Measurements from ENCODE around the gene WNT2. TPM values are rescaled to one million over a fixed set of nuclear protein-coding genes. Genes with fewer than 3 reads are reported as not detected.

Gene WNT2
- total RNA-seq, 1 donor from 2014 or later, result 0.07 TPM

- no peak overlapping the region for H2AFZ ChIP-seq (ENCODE audit: low read depth, low read length)
- H3K4me2 ChIP-seq (ENCODE audit: low read length), result no peak overlapping the region
- H3K27me3 ChIP-seq (ENCODE audit: insufficient read depth, low read length), result no peaks in the 10 kb centered on the region
- H3K9me3 Mint-ChIP-seq (ENCODE audit: unreplicated experiment), result no peaks in the 10 kb centered on the region
- DNase-seq (ENCODE audit: low read depth) (no peak), FAIRE-seq (no peak)
- H3K27ac ChIP-seq (ENCODE audit: low read depth, low read length), result no peak overlapping the region
- H3K27me3 Mint-ChIP-seq (ENCODE audit: low read depth, unreplicated experiment), result peaks cover 3% of the 10 kb centered on the region
- H3K9ac ChIP-seq (ENCODE audit: low read length), result no peak overlapping the region
- H4K20me1 ChIP-seq (ENCODE audit: insufficient read depth, low read length), result no peaks in the 10 kb centered on the region
- no peaks in the 10 kb centered on the region for H3K79me2 ChIP-seq (ENCODE audit: insufficient read depth, low read length)
- H3K27ac Mint-ChIP-seq (ENCODE audit: unreplicated experiment), result no peak overlapping the region
- no peaks in the 10 kb centered on the region for H3K36me3 Mint-ChIP-seq (ENCODE audit: low read depth, unreplicated experiment)
- H3K4me3 Mint-ChIP-seq (ENCODE audit: unreplicated experiment), result no peak overlapping the region
- H3K4me3 ChIP-seq (ENCODE audit: insufficient read depth, low read depth, low read length), result no peak overlapping the region
- H3K4me1 Mint-ChIP-seq (ENCODE audit: low read depth, unreplicated experiment), result peaks cover 15% of the 10 kb centered on the region
- TF ChIP-seq CTCF (IDR thresholded peaks at IDR 0.05; ENCODE audit: insufficient read depth, low read depth, low read length) (no peak), EZH2 (IDR thresholded peaks at IDR 0.05; ENCODE audit: insufficient read depth, low read length) (no peak)
- no peaks in the 10 kb centered on the region for H3K9me3 ChIP-seq (ENCODE audit: insufficient read depth, low read depth, low read length)
- H3K36me3 ChIP-seq (ENCODE audit: insufficient read depth, low read length), result no peaks in the 10 kb centered on the region
- peaks cover 19% of the 10 kb centered on the region for H3K4me1 ChIP-seq (ENCODE audit: insufficient read depth, low read length)
These were observed 49.0 kb downstream of the WNT2 start for GRCh38 chr7:117273814-117274225.

DNA sequence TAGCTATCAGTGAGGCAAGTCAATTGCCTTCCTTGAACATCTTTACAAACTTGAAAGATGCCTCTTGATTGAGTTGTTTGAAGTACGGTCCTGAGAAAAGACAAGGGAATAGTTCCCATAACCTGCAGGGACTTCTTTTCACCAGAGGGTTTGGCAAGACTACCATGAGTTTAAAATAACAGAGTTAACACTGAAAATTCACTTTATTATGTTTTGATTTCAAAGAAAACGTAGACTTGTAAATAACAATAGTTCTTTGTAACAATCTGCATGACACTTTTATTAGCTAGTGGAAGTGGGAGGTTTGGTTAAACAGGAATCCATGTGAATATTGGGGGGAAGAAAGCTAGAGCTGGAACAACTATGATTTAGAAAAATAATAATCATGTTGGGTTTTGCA lies 49.5 kb downstream of the WNT2 start:
- H3K4me3 ChIP-seq (ENCODE audit: insufficient read depth, low read depth, low read length), result no peak overlapping the region
- H3K27ac ChIP-seq (ENCODE audit: low read depth, low read length), result no peak overlapping the region
- peaks cover 15% of the 10 kb centered on the region for H3K4me1 Mint-ChIP-seq (ENCODE audit: low read depth, unreplicated experiment)
- peaks cover 19% of the 10 kb centered on the region for H3K4me1 ChIP-seq (ENCODE audit: insufficient read depth, low read length)
- no peaks in the 10 kb centered on the region for H3K9me3 ChIP-seq (ENCODE audit: insufficient read depth, low read depth, low read length)
- no peak overlapping the region for H3K4me3 Mint-ChIP-seq (ENCODE audit: unreplicated experiment)
- H4K20me1 ChIP-seq (ENCODE audit: insufficient read depth, low read length), result no peaks in the 10 kb centered on the region
- peaks cover 2% of the 10 kb centered on the region for H3K27me3 Mint-ChIP-seq (ENCODE audit: low read depth, unreplicated experiment)
- no peak overlapping the region for H3K4me2 ChIP-seq (ENCODE audit: low read length)
- H3K9me3 Mint-ChIP-seq (ENCODE audit: unreplicated experiment), result no peaks in the 10 kb centered on the region
- TF ChIP-seq CTCF (IDR thresholded peaks at IDR 0.05; ENCODE audit: insufficient read depth, low read depth, low read length) (no peak), EZH2 (IDR thresholded peaks at IDR 0.05; ENCODE audit: insufficient read depth, low read length) (no peak)
- H3K36me3 ChIP-seq (ENCODE audit: insufficient read depth, low read length), result no peaks in the 10 kb centered on the region
- H3K36me3 Mint-ChIP-seq (ENCODE audit: low read depth, unreplicated experiment), result no peaks in the 10 kb centered on the region
- no peaks in the 10 kb centered on the region for H3K79me2 ChIP-seq (ENCODE audit: insufficient read depth, low read length)
- H3K27me3 ChIP-seq (ENCODE audit: insufficient read depth, low read length), result no peaks in the 10 kb centered on the region
- H3K9ac ChIP-seq (ENCODE audit: low read length), result no peak overlapping the region
- H2AFZ ChIP-seq (ENCODE audit: low read depth, low read length), result no peak overlapping the region
- no peak for DNase-seq (ENCODE audit: low read depth)
- no peak for FAIRE-seq
- H3K27ac Mint-ChIP-seq (ENCODE audit: unreplicated experiment), result no peak overlapping the region

- H3K4me1 ChIP-seq (ENCODE audit: insufficient read depth, low read length), result peaks cover 19% of the 10 kb centered on the region
- H3K79me2 ChIP-seq (ENCODE audit: insufficient read depth, low read length), result no peaks in the 10 kb centered on the region
- no peaks in the 10 kb centered on the region for H3K36me3 Mint-ChIP-seq (ENCODE audit: low read depth, unreplicated experiment)
- H2AFZ ChIP-seq (ENCODE audit: low read depth, low read length), result no peak overlapping the region
- H3K9me3 Mint-ChIP-seq (ENCODE audit: unreplicated experiment), result no peaks in the 10 kb centered on the region
- H4K20me1 ChIP-seq (ENCODE audit: insufficient read depth, low read length), result no peaks in the 10 kb centered on the region
- H3K27ac ChIP-seq (ENCODE audit: low read depth, low read length), result no peak overlapping the region
- H3K4me1 Mint-ChIP-seq (ENCODE audit: low read depth, unreplicated experiment), result peaks cover 15% of the 10 kb centered on the region
- H3K27ac Mint-ChIP-seq (ENCODE audit: unreplicated experiment), result no peak overlapping the region
- TF ChIP-seq EZH2 (IDR thresholded peaks at IDR 0.05; ENCODE audit: insufficient read depth, low read length) (no peak), CTCF (IDR thresholded peaks at IDR 0.05; ENCODE audit: insufficient read depth, low read depth, low read length) (no peak)
- no peaks in the 10 kb centered on the region for H3K27me3 ChIP-seq (ENCODE audit: insufficient read depth, low read length)
- no peaks in the 10 kb centered on the region for H3K36me3 ChIP-seq (ENCODE audit: insufficient read depth, low read length)
- DNase-seq (ENCODE audit: low read depth), result no peak
- no peaks in the 10 kb centered on the region for H3K9me3 ChIP-seq (ENCODE audit: insufficient read depth, low read depth, low read length)
- H3K4me3 Mint-ChIP-seq (ENCODE audit: unreplicated experiment), result no peak overlapping the region
- H3K4me3 ChIP-seq (ENCODE audit: insufficient read depth, low read depth, low read length), result no peak overlapping the region
- no peak overlapping the region for H3K4me2 ChIP-seq (ENCODE audit: low read length)
- no peak overlapping the region for H3K9ac ChIP-seq (ENCODE audit: low read length)
- no peak for FAIRE-seq
- peaks cover 2% of the 10 kb centered on the region for H3K27me3 Mint-ChIP-seq (ENCODE audit: low read depth, unreplicated experiment)
These were observed 50.7 kb downstream of the WNT2 start for GRCh38 chr7:117272017-117272759.
